GM12873 (cell line): ENCODE data around the gene UNC119.

Experiments
- CTCF ChIP-seq: IDR thresholded peaks from 2 replicates; pipeline ENCODE4 v1.5.1; 2012; ENCODE audit warnings: low read depth, mild to moderate bottlenecking, moderate library complexity, low read length, control low read depth; ENCODE audit not compliant: insufficient read depth; ENCODE audit errors: missing control alignments

The UNC119 gene

GRCh38 chr17:28513476-28513875 lies 38.9 kb downstream of the UNC119 start:
- TF ChIP-seq CTCF = no peak

- TF ChIP-seq CTCF = no peak
Observed at GRCh38 chr17:28511858-28512461, 40.5 kb downstream of the UNC119 start.

DNA sequence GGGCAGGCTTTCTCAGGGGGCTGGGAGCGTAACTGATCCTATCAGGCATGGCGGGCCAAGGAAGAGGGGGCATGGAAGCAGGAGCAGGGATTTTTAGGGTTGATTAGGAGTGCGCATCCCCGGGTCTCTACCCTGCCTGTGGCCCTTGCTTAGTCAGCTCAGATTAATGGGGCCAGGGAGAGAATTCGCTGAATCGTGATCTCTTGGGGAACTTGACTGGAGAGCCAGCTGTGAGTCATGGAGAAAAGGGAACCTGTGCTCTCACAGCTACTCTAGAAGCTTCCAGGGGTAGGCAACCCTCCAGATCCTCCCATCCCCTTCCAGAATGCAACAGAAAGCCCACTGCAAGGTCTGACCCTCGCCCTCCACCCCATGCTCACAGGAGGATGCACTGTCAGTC lies 42.6 kb downstream of the UNC119 start:
- no peak for TF ChIP-seq CTCF

DNA sequence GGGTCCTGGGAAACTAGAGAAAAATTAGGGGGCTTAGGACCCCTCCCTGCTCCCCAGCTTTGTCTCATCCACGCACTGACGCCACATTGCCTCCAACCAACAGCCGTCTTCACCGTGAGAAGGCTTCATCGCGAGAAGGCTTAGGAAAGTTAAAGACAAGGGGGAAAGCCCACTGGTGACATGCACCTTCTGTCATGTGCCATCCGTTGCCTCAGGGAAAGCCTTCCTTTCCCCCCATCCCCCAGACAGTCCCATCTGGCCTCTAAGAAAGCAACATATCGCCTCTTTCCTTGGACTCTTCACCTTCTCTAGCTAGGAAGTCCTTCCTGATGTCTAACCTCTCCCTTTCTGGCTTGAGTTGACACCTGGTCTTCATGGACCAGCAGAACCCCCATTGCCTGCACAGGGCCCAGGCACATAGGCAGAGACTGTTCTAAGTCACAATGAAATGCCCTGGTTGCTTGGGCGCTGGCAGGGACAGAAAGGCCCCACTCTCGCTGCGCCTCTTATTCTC lies 44.2 kb downstream of the UNC119 start:
- no peak for TF ChIP-seq CTCF

GRCh38 chr17:28507567-28508203 lies 44.7 kb downstream of the UNC119 start:
- no peak for TF ChIP-seq CTCF

DNA sequence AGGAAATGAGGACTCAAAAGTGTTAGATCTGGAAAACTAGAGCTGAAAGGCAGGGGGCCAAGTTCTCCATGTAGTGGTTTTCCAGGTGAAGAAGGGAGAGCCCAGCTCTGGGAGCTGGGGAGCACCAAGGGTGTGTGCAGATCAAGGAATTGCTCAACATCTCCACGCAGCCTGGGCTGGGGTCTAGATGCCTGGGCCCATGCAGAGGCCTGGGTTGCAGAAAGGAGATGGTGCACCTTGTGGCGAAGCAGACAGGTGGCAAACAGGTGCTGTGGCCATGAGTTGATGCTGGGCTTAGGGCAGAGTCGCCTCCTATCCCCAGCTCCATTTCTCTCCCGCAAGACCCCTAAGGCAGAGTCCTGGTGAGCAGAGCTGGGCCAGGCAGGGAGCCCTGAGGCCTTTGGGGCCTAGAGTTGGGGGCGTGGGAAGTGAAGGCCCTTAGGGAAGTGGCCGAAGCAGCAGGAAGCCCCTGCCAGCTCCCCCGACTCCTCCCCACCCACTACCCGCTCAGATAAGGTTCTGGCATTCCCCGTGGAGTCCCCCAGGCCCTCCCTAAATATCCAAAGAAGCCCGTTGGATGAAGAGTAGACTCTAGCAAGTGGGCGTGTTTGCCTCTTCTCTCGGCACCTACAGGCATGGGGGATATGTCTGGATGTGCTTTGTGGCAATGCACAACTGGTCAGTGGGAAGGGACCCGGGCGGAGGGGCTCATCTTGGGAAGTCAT lies 45.5 kb downstream of the UNC119 start:
- TF ChIP-seq CTCF = no peak

- TF ChIP-seq CTCF = no peak
Observed at GRCh38 chr17:28505986-28506665, 46.3 kb downstream of the UNC119 start, which contains the start of gene FOXN1. Gene FOXN1 (plus strand): TSS chr17:28506348. CDS start chr17:28523970, 17,622 bp downstream.
